Vagina (tissue), 2 donors: Measurements from ENCODE around the gene AGBL5.

ENCODE experiments used
- POLR2A ChIP-seq, 2 donors: fragments of 450-650 bp; IDR thresholded peaks; one replicate each; pipeline ENCODE4 v1.6.1; 2017; ENCODE audit warnings: antibody characterized with exemption in 2 of 2, mild to moderate bottlenecking in 2 of 2, moderate library complexity in 2 of 2
- TF ChIP-seq, protein P1 (sequence below), 3 experiments: fragments of 450-650 bp in 2 of 3; fragments of 200-600 bp in 1 of 3; sonication (generic) in 1 of 3; IDR thresholded peaks; one replicate each; pipeline ENCODE4 v1.5.1; 2017 to 2019; ENCODE audit warnings: antibody characterized with exemption in 3 of 3, mild to moderate bottlenecking in 2 of 3, moderate library complexity in 2 of 3

DNA sequence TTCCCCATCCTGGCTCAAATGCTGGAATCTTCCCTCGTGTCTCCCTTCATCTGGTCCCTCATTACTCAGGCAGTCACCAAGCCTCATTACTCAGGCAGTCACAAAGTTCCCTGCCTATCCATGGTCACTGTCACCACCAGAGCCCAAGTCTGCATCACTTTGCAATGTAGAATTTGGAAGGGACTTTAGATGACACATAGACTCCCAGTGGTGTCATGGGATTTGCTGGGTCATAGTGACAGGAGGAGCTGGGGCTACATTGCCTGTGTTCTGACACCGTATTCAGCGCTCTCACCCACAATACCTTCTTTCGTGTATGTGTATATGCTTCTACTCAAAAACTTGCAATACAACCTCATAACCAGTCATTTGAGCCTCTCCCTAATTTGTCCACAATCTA is 24.9 kb downstream of the AGBL5 start:
- TF ChIP-seq, protein P1, sequence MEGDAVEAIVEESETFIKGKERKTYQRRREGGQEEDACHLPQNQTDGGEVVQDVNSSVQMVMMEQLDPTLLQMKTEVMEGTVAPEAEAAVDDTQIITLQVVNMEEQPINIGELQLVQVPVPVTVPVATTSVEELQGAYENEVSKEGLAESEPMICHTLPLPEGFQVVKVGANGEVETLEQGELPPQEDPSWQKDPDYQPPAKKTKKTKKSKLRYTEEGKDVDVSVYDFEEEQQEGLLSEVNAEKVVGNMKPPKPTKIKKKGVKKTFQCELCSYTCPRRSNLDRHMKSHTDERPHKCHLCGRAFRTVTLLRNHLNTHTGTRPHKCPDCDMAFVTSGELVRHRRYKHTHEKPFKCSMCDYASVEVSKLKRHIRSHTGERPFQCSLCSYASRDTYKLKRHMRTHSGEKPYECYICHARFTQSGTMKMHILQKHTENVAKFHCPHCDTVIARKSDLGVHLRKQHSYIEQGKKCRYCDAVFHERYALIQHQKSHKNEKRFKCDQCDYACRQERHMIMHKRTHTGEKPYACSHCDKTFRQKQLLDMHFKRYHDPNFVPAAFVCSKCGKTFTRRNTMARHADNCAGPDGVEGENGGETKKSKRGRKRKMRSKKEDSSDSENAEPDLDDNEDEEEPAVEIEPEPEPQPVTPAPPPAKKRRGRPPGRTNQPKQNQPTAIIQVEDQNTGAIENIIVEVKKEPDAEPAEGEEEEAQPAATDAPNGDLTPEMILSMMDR (IDR thresholded peaks at IDR 0.05): no peak
- TF ChIP-seq POLR2A (IDR thresholded peaks at IDR 0.05): no peak
